Glutamatergic neuron (in vitro differentiated cells): Measurements from ENCODE around the gene PTPRN2. TPM values are rescaled to one million over a fixed set of nuclear protein-coding genes. Genes with fewer than 3 reads are reported as not detected.

Experiments
- DNase-seq: peaks from one replicate; pipeline ENCODE4 v3.0.0; 2022
- H3K27ac Mint-ChIP-seq: one replicate; pipeline ENCODE4 v1.8.0; 2020; ENCODE audit warnings: mild to moderate bottlenecking, mixed read lengths, inconsistent platforms; ENCODE audit not compliant: unreplicated experiment
- H3K27me3 Mint-ChIP-seq: one replicate; pipeline ENCODE4 v1.8.0; 2020; ENCODE audit warnings: mild to moderate bottlenecking, moderate library complexity, mixed read lengths, inconsistent platforms; ENCODE audit not compliant: unreplicated experiment
- H3K36me3 Mint-ChIP-seq: one replicate; pipeline ENCODE4 v1.8.0; 2020; ENCODE audit warnings: mild to moderate bottlenecking, mixed read lengths, inconsistent platforms; ENCODE audit not compliant: unreplicated experiment
- H3K4me1 Mint-ChIP-seq: one replicate; pipeline ENCODE4 v1.8.0; 2020; ENCODE audit warnings: mild to moderate bottlenecking, low read depth, mixed read lengths, inconsistent platforms; ENCODE audit not compliant: unreplicated experiment
- H3K4me3 Mint-ChIP-seq: one replicate; pipeline ENCODE4 v1.8.0; 2020; ENCODE audit warnings: mild to moderate bottlenecking, mixed read lengths, inconsistent platforms; ENCODE audit not compliant: unreplicated experiment
- H3K9me3 Mint-ChIP-seq: one replicate; pipeline ENCODE4 v1.8.0; 2020; ENCODE audit warnings: mild to moderate bottlenecking, moderate library complexity, mixed read lengths, inconsistent platforms; ENCODE audit not compliant: unreplicated experiment
- CTCF ChIP-seq: fragments of 200-600 bp; sonication (generic); IDR thresholded peaks from one replicate; pipeline ENCODE4 v1.5.0; 2021; ENCODE audit not compliant: partially characterized antibody, unreplicated experiment
- total RNA-seq: library from RNA; stranded (reverse); fragmentation: NEBNext Ultra II Directional; extraction: Animal tissue kit (Norgen Biotek cat#: 25700); gene quantifications from one replicate; pipeline ENCODE4 v1.2.1, GENCODE V29; 2021; ENCODE audit not compliant: unreplicated experiment

PTPRN2 gene
- total RNA-seq, 1 donor from 2014 or later = 49.0 TPM

DNA sequence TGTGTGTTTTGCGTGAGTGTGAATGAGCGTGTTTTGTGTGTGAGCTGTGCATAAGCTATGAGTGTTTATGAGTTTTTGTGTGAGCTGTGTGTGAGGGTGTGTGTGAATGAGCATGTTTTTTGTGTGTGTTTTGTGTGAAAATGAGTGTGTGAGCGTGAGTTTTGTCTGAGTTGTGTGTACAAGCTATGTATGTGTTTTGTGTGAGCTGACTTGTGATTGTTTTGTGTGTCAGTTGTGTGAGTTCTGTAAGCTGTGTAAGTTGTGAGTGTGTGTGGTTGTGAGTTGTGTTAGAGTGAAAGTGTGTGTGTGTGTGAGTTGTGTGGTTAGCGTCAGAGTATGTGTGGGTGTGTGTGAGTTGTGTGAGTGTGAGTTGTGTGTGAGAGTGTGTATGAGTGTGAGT is 343.2 kb downstream of the PTPRN2 start:
- Mint-ChIP-seq H3K4me1 (no peaks in the 10 kb centered on the region), H3K4me3 (no peak overlapping the region), H3K27me3 (peaks cover 2% of the 10 kb centered on the region), H3K27ac (no peak overlapping the region), H3K9me3 (peaks cover 9% of the 10 kb centered on the region), H3K36me3 (peaks cover 24% of the 10 kb centered on the region)
- no peak for TF ChIP-seq CTCF
- DNase-seq = no peak

- Mint-ChIP-seq H3K9me3 (peaks cover 10% of the 10 kb centered on the region), H3K36me3 (peaks cover 25% of the 10 kb centered on the region)
Measured at GRCh38 chr7:158241919-158242318, 345.7 kb downstream of the PTPRN2 start.

GRCh38 chr7:158240801-158241200 is 346.8 kb downstream of the PTPRN2 start:
- Mint-ChIP-seq H3K4me1 (no peaks in the 10 kb centered on the region), H3K36me3 (peaks cover 17% of the 10 kb centered on the region), H3K9me3 (peaks cover 6% of the 10 kb centered on the region), H3K4me3 (no peak overlapping the region), H3K27me3 (peaks cover 1% of the 10 kb centered on the region), H3K27ac (no peak overlapping the region)
- TF ChIP-seq CTCF = no peak
- DNase-seq = no peak

More at GRCh38 chr7:158241919-158242318, 345.7 kb downstream of the PTPRN2 start:
- no peaks in the 10 kb centered on the region for H3K4me1 Mint-ChIP-seq
- DNase-seq = no peak
- no peak overlapping the region for H3K27ac Mint-ChIP-seq
- H3K4me3 Mint-ChIP-seq = no peak overlapping the region
- H3K27me3 Mint-ChIP-seq = peaks cover 3% of the 10 kb centered on the region
- TF ChIP-seq CTCF = no peak

DNA sequence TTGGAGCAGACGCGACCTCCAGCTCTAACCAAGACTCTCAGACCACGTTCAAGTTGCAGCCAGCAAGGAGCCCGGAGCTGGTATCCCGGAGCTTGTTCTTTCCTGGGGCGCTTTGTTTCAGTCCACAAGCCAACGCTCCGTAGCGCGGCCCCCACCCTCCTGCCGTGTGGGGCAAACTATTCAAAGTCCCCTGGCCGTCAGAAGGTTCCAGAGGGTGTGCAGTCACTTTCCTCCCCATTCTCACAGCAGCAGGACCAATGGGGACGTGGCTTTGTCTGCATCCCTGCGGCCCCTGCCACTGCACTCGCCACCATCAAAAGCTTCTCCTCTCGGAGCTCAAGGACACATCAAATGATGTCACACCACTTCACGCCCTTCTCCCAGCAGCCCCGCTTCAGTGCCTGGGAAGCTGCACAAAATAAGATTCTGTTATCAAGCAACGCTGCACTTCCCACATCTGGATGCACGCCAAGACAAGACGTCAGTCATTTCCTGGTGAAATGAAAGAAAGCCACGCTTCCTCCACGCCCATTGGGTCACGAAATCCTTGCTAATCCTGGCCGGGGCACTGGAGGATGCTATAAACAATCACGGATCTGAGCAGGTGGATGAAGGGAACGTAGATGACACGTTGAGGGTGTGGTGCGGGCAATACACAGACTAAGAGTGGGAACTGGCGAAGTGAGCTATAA is 348.2 kb downstream of the PTPRN2 start:
- Mint-ChIP-seq H3K4me1 (no peaks in the 10 kb centered on the region), H3K4me3 (no peak overlapping the region), H3K36me3 (peaks cover 23% of the 10 kb centered on the region), H3K27ac (no peak overlapping the region), H3K9me3 (peaks cover 14% of the 10 kb centered on the region), H3K27me3 (peaks cover 1% of the 10 kb centered on the region)
- TF ChIP-seq CTCF = no peak
- DNase-seq = no peak

GRCh38 chr7:158238616-158239289 is 348.9 kb downstream of the PTPRN2 start:
- no peaks in the 10 kb centered on the region for H3K4me1 Mint-ChIP-seq
- H3K27ac Mint-ChIP-seq = no peak overlapping the region
- no peak overlapping the region for H3K4me3 Mint-ChIP-seq
- no peak for DNase-seq
- peaks cover 23% of the 10 kb centered on the region for H3K36me3 Mint-ChIP-seq
- no peak for TF ChIP-seq CTCF
- peaks cover 1% of the 10 kb centered on the region for H3K27me3 Mint-ChIP-seq
- peaks cover 16% of the 10 kb centered on the region for H3K9me3 Mint-ChIP-seq
